Sigmoid colon (tissue), 4 donors: ENCODE measurements around the gene SLC35F6.

ENCODE experiments used
- EP300 ChIP-seq, 4 donors: sonication (generic); formaldehyde crosslinking; IDR thresholded peaks; one replicate each; pipeline ENCODE4 v1.6.1; 2017; ENCODE audit warnings: antibody characterized with exemption in 4 of 4
- POLR2A ChIP-seq, 2 donors: fragments of 450-650 bp; IDR thresholded peaks; one replicate each; pipeline ENCODE4 v1.6.1; 2016; ENCODE audit warnings: antibody characterized with exemption in 2 of 2, mild to moderate bottlenecking in 2 of 2, moderate library complexity in 2 of 2
- TF ChIP-seq, protein P1 (sequence below), 4 experiments: fragments of 450-650 bp in 3 of 4; fragments of 200-600 bp in 1 of 4; IDR thresholded peaks; one replicate each; pipeline ENCODE4 v1.5.1; 2016 to 2019; ENCODE audit warnings: antibody characterized with exemption in 4 of 4, mild to moderate bottlenecking in 3 of 4, moderate library complexity in 2 of 4

- TF ChIP-seq, protein P1, sequence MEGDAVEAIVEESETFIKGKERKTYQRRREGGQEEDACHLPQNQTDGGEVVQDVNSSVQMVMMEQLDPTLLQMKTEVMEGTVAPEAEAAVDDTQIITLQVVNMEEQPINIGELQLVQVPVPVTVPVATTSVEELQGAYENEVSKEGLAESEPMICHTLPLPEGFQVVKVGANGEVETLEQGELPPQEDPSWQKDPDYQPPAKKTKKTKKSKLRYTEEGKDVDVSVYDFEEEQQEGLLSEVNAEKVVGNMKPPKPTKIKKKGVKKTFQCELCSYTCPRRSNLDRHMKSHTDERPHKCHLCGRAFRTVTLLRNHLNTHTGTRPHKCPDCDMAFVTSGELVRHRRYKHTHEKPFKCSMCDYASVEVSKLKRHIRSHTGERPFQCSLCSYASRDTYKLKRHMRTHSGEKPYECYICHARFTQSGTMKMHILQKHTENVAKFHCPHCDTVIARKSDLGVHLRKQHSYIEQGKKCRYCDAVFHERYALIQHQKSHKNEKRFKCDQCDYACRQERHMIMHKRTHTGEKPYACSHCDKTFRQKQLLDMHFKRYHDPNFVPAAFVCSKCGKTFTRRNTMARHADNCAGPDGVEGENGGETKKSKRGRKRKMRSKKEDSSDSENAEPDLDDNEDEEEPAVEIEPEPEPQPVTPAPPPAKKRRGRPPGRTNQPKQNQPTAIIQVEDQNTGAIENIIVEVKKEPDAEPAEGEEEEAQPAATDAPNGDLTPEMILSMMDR (IDR thresholded peaks at IDR 0.05): no peak
- TF ChIP-seq EP300 (IDR thresholded peaks at IDR 0.05) (no peak), POLR2A (IDR thresholded peaks at IDR 0.05) (no peak)
These were observed 21.9 kb upstream of the SLC35F6 start for GRCh38 chr2:26742048-26742770.
